ENCODE data around the gene CAPN12. TPM values are rescaled to one million over a fixed set of nuclear protein-coding genes. Genes with fewer than 3 reads are reported as not detected.

Gene CAPN12
- total RNA-seq, 4 donors from 2014 or later: 8.0 to 31.3 (median 15.7) TPM

- DNase-seq (ENCODE audit: low spot score in 2 of 2): no peak
- Histone ChIP-seq H3K36me3 (peaks cover under 1% of the 10 kb centered on the region), H3K4me1 (peaks cover 47% of the 10 kb centered on the region), H3K4me3 (peak overlapping the region; percentile 45), H3K9me3 (no peaks in the 10 kb centered on the region), H3K27me3 (no peaks in the 10 kb centered on the region), H3K27ac (peak overlapping the region; percentile 43)
- TF ChIP-seq CTCF (IDR thresholded peaks at IDR 0.05) (no peak), POLR2AphosphoS5 (IDR thresholded peaks at IDR 0.05) (no peak), EP300 (IDR thresholded peaks at IDR 0.05) (no peak), POLR2A (IDR thresholded peaks at IDR 0.05) (no peak)
- 0% methylated on average over 3 of the region's 42 CpGs for WGBS
Observed at GRCh38 chr19:38736036-38736412, 8.2 kb downstream of the CAPN12 start.

GRCh38 chr19:38735257-38735686 lies 9.0 kb downstream of the CAPN12 start:
- 33% methylated on average over 2 of the region's 18 CpGs for WGBS

GRCh38 chr19:38734426-38735256 lies 9.6 kb downstream of the CAPN12 start:
- DNase-seq (ENCODE audit: low spot score in 2 of 2): no peak
- H3K9me3 ChIP-seq: no peaks in the 10 kb centered on the region
- 53% methylated on average over 13 of the region's 13 CpGs for WGBS
- no peak for TF ChIP-seq CTCF (IDR thresholded peaks at IDR 0.05)
- TF ChIP-seq POLR2A (IDR thresholded peaks at IDR 0.05): no peak
- TF ChIP-seq POLR2AphosphoS5 (IDR thresholded peaks at IDR 0.05): no peak
- TF ChIP-seq EP300 (IDR thresholded peaks at IDR 0.05): no peak
- no peak overlapping the region for H3K4me3 ChIP-seq
- peaks cover 48% of the 10 kb centered on the region for H3K4me1 ChIP-seq
- peaks cover 11% of the 10 kb centered on the region for H3K36me3 ChIP-seq
- H3K27ac ChIP-seq: peak overlapping the region; percentile 72
- no peaks in the 10 kb centered on the region for H3K27me3 ChIP-seq

More at GRCh38 chr19:38735257-38735686, 9.0 kb downstream of the CAPN12 start:
- Histone ChIP-seq H3K27ac (peak overlapping the region; percentile 72), H3K4me1 (peaks cover 48% of the 10 kb centered on the region), H3K9me3 (no peaks in the 10 kb centered on the region), H3K27me3 (no peaks in the 10 kb centered on the region), H3K4me3 (no peak overlapping the region), H3K36me3 (peaks cover 8% of the 10 kb centered on the region)
- TF ChIP-seq POLR2A (IDR thresholded peaks at IDR 0.05) (no peak), EP300 (IDR thresholded peaks at IDR 0.05) (no peak), CTCF (IDR thresholded peaks at IDR 0.05) (no peak), POLR2AphosphoS5 (IDR thresholded peaks at IDR 0.05) (no peak)
- DNase-seq (ENCODE audit: low spot score in 2 of 2): no peak

- WGBS: 59% methylated on average over 3 of the region's 4 CpGs
- Histone ChIP-seq H3K4me1 (peaks cover 52% of the 10 kb centered on the region), H3K36me3 (peaks cover 16% of the 10 kb centered on the region), H3K27ac (peak overlapping the region; percentile 72), H3K9me3 (no peaks in the 10 kb centered on the region), H3K4me3 (no peak overlapping the region), H3K27me3 (no peaks in the 10 kb centered on the region)
- DNase-seq (ENCODE audit: low spot score in 2 of 2): no peak
- TF ChIP-seq EP300 (IDR thresholded peaks at IDR 0.05) (no peak), POLR2AphosphoS5 (IDR thresholded peaks at IDR 0.05) (no peak), CTCF (IDR thresholded peaks at IDR 0.05) (no peak), POLR2A (IDR thresholded peaks at IDR 0.05) (no peak)
Observed at GRCh38 chr19:38734176-38734425, 10.2 kb downstream of the CAPN12 start.

GRCh38 chr19:38733493-38734175 lies 10.6 kb downstream of the CAPN12 start:
- DNase-seq (ENCODE audit: low spot score in 2 of 2): no peak
- H3K4me3 ChIP-seq: no peak overlapping the region
- H3K27me3 ChIP-seq: no peaks in the 10 kb centered on the region
- H3K36me3 ChIP-seq: peaks cover 21% of the 10 kb centered on the region
- WGBS: 52% methylated on average over 6 of the region's 6 CpGs
- H3K9me3 ChIP-seq: no peaks in the 10 kb centered on the region
- peaks cover 52% of the 10 kb centered on the region for H3K4me1 ChIP-seq
- TF ChIP-seq POLR2A (IDR thresholded peaks at IDR 0.05) (no peak), EP300 (IDR thresholded peaks at IDR 0.05) (no peak), CTCF (IDR thresholded peaks at IDR 0.05) (no peak), POLR2AphosphoS5 (IDR thresholded peaks at IDR 0.05) (no peak)
- peak overlapping the region; percentile 72 for H3K27ac ChIP-seq
